GM23338 (cell line): ENCODE measurements around the gene TARS2.

ENCODE experiments used
- CTCF ChIP-seq, 2 experiments: fragments of 200-600 bp in 1 of 2; sonication (generic) in 1 of 2; conservative IDR thresholded peaks; 2 replicates each; pipeline versions ENCODE4 v1.5.1 to v1.6.1; 2016 to 2017; ENCODE audit warnings: antibody characterized with exemption in 2 of 2, low read depth in 2 of 2, mild to moderate bottlenecking in 2 of 2, moderate library complexity in 1 of 2
- EZH2 ChIP-seq: fragments of 200-600 bp; sonication (generic); IDR thresholded peaks from one replicate; pipeline ENCODE4 v1.8.0; 2017; ENCODE audit warnings: antibody characterized with exemption, mild to moderate bottlenecking, low read depth; ENCODE audit not compliant: unreplicated experiment
- POLR2AphosphoS5 ChIP-seq: IDR thresholded peaks from 2 replicates; pipeline ENCODE4 v1.6.1; 2016; ENCODE audit warnings: antibody characterized with exemption, low read depth

GRCh38 chr1:150553392-150554085 is 66.3 kb downstream of the TARS2 start:
- no peak for TF ChIP-seq CTCF (conservative IDR thresholded peaks at IDR 0.05; ENCODE audit: low read depth in 2 of 2)
- TF ChIP-seq EZH2 = no peak
- TF ChIP-seq POLR2AphosphoS5 = no peak
